ENCODE results near the gene CCDC81.
"Not testable (repeated sequence)": the region's sequence is repeated elsewhere in the genome, so short reads cannot be mapped to it uniquely, and the experiment has no call there.

CCDC81 gene

GRCh38 chr11:86427441-86427840 is 52.8 kb downstream of the CCDC81 start:
- peaks cover 0 to 3% of the 10 kb centered on the region in 2 donors for H3K36me3 ChIP-seq (replicated peaks in 1 of 2; ENCODE audit: control insufficient read depth in 2 of 2, insufficient read depth in 2 of 2, low read length in 2 of 2)

GRCh38 chr11:86431258-86431657 is 56.6 kb downstream of the CCDC81 start:
- no peak for DNase-seq (ENCODE audit: low spot score)
- Histone ChIP-seq H3K27me3 (ENCODE audit: control insufficient read depth in 3 of 3, insufficient read depth in 3 of 3, low read depth in 1 of 3, low read length in 3 of 3) (no peaks in the 10 kb centered on the region), H3K4me1 (ENCODE audit: control insufficient read depth in 2 of 2, insufficient read depth in 1 of 2, low read depth in 1 of 2, low read length in 2 of 2) (no peaks in the 10 kb centered on the region), H4K91ac (ENCODE audit: low read depth, low read length, poor library complexity) (no peak overlapping the region), H3K23ac (ENCODE audit: low read depth, low read length, poor library complexity) (no peak overlapping the region), H2BK15ac (ENCODE audit: low read length) (no peak overlapping the region), H3K18ac (ENCODE audit: low read length) (no peak overlapping the region), H3K4me3 (ENCODE audit: low read length in 2 of 2) (no peak overlapping the region), H3K9ac (ENCODE audit: low read depth, low read length, poor library complexity) (no peak overlapping the region), H3K27ac (replicated peaks; ENCODE audit: low read length) (no peak overlapping the region), H4K8ac (ENCODE audit: low read depth, low read length) (no peak overlapping the region), H3K4me2 (ENCODE audit: insufficient read depth, low read length, poor library complexity, severe bottlenecking) (no peak overlapping the region), H2AK5ac (ENCODE audit: low read depth, low read length) (no peak overlapping the region), H3K79me1 (ENCODE audit: low read depth, low read length) (no peaks in the 10 kb centered on the region), H2BK5ac (ENCODE audit: low read length) (no peak overlapping the region), H3K4ac (ENCODE audit: low read length) (no peak overlapping the region), H2BK120ac (ENCODE audit: low read depth, low read length) (no peak overlapping the region), H3K9me3 (replicated peaks in 1 of 2; ENCODE audit: control insufficient read depth in 2 of 2, insufficient read depth in 1 of 2, low read depth in 1 of 2, low read length in 2 of 2) (peaks cover 6 to 10% of the 10 kb centered on the region in 2 donors), H3K14ac (ENCODE audit: low read length) (no peak overlapping the region), H2BK12ac (ENCODE audit: low read length) (no peak overlapping the region), H3K36me3 (replicated peaks in 1 of 2; ENCODE audit: control insufficient read depth in 2 of 2, insufficient read depth in 2 of 2, low read length in 2 of 2) (peaks cover 0 to 5% of the 10 kb centered on the region in 2 donors), H2AFZ (ENCODE audit: low read length) (no peak overlapping the region)
- no CpG with 5 or more reads among the region's 37 CpGs for WGBS, 2 donors (ENCODE audit: extremely low coverage in 2 of 2, insufficient read length in 2 of 2, insufficient replicate concordance in 1 of 2)

More at GRCh38 chr11:86427441-86427840, 52.8 kb downstream of the CCDC81 start:
- no peak overlapping the region for H2AFZ ChIP-seq (ENCODE audit: low read length)
- no peak overlapping the region for H2BK120ac ChIP-seq (ENCODE audit: low read depth, low read length)
- H2BK15ac ChIP-seq (ENCODE audit: low read length), result no peak overlapping the region
- no peak overlapping the region for H4K91ac ChIP-seq (ENCODE audit: low read depth, low read length, poor library complexity)
- H3K18ac ChIP-seq (ENCODE audit: low read length), result no peak overlapping the region
- DNase-seq (ENCODE audit: low spot score), result no peak
- no peak overlapping the region for H2BK12ac ChIP-seq (ENCODE audit: low read length)
- no peak overlapping the region for H2BK5ac ChIP-seq (ENCODE audit: low read length)
- H3K27me3 ChIP-seq (ENCODE audit: control insufficient read depth in 3 of 3, insufficient read depth in 3 of 3, low read depth in 1 of 3, low read length in 3 of 3), result no peaks in the 10 kb centered on the region
- no peak overlapping the region for H4K8ac ChIP-seq (ENCODE audit: low read depth, low read length)
- no peaks in the 10 kb centered on the region for H3K4me1 ChIP-seq (ENCODE audit: control insufficient read depth in 2 of 2, insufficient read depth in 1 of 2, low read depth in 1 of 2, low read length in 2 of 2)
- no peak overlapping the region for H3K9ac ChIP-seq (ENCODE audit: low read depth, low read length, poor library complexity)
- no peak overlapping the region for H3K4me3 ChIP-seq (ENCODE audit: low read length in 2 of 2)
- H3K23ac ChIP-seq (ENCODE audit: low read depth, low read length, poor library complexity), result no peak overlapping the region
- H3K4ac ChIP-seq (ENCODE audit: low read length), result no peak overlapping the region
- H3K27ac ChIP-seq (replicated peaks; ENCODE audit: low read length), result no peak overlapping the region
- no peak overlapping the region for H3K14ac ChIP-seq (ENCODE audit: low read length)
- no peaks in the 10 kb centered on the region for H3K79me1 ChIP-seq (ENCODE audit: low read depth, low read length)
- H3K9me3 ChIP-seq (replicated peaks in 1 of 2; ENCODE audit: control insufficient read depth in 2 of 2, insufficient read depth in 1 of 2, low read depth in 1 of 2, low read length in 2 of 2), result peaks cover 6 to 10% of the 10 kb centered on the region in 2 donors
- no peak overlapping the region for H2AK5ac ChIP-seq (ENCODE audit: low read depth, low read length)
- H3K4me2 ChIP-seq (ENCODE audit: insufficient read depth, low read length, poor library complexity, severe bottlenecking), result no peak overlapping the region

GRCh38 chr11:86433361-86434095 is 58.8 kb downstream of the CCDC81 start:
- not testable (repeated sequence) for H3K4ac ChIP-seq (ENCODE audit: low read length); H3K9me3 ChIP-seq (replicated peaks in 1 of 2; ENCODE audit: control insufficient read depth in 2 of 2, insufficient read depth in 1 of 2, low read depth in 1 of 2, low read length in 2 of 2); H4K91ac ChIP-seq (ENCODE audit: low read depth, low read length, poor library complexity); H3K4me2 ChIP-seq (ENCODE audit: insufficient read depth, low read length, poor library complexity, severe bottlenecking); H3K4me3 ChIP-seq (ENCODE audit: low read length in 2 of 2); H3K23ac ChIP-seq (ENCODE audit: low read depth, low read length, poor library complexity); DNase-seq (ENCODE audit: low spot score); H3K36me3 ChIP-seq (replicated peaks in 1 of 2; ENCODE audit: control insufficient read depth in 2 of 2, insufficient read depth in 2 of 2, low read length in 2 of 2); H3K9ac ChIP-seq (ENCODE audit: low read depth, low read length, poor library complexity); H2AFZ ChIP-seq (ENCODE audit: low read length); H2BK12ac ChIP-seq (ENCODE audit: low read length); H4K8ac ChIP-seq (ENCODE audit: low read depth, low read length); H2BK120ac ChIP-seq (ENCODE audit: low read depth, low read length); H3K27ac ChIP-seq (replicated peaks; ENCODE audit: low read length); H3K27me3 ChIP-seq (ENCODE audit: control insufficient read depth in 3 of 3, insufficient read depth in 3 of 3, low read depth in 1 of 3, low read length in 3 of 3); H2BK5ac ChIP-seq (ENCODE audit: low read length); H3K14ac ChIP-seq (ENCODE audit: low read length); H2AK5ac ChIP-seq (ENCODE audit: low read depth, low read length); H2BK15ac ChIP-seq (ENCODE audit: low read length); H3K79me1 ChIP-seq (ENCODE audit: low read depth, low read length); H3K4me1 ChIP-seq (ENCODE audit: control insufficient read depth in 2 of 2, insufficient read depth in 1 of 2, low read depth in 1 of 2, low read length in 2 of 2); H3K18ac ChIP-seq (ENCODE audit: low read length)
- no CpG with 5 or more reads among the region's 38 CpGs for WGBS, 2 donors (ENCODE audit: extremely low coverage in 2 of 2, insufficient read length in 2 of 2, insufficient replicate concordance in 1 of 2)

GRCh38 chr11:86435711-86436110 is 61.0 kb downstream of the CCDC81 start:
- H3K4ac ChIP-seq (ENCODE audit: low read length), result no peak overlapping the region
- H3K79me1 ChIP-seq (ENCODE audit: low read depth, low read length), result no peaks in the 10 kb centered on the region
- H3K4me2 ChIP-seq (ENCODE audit: insufficient read depth, low read length, poor library complexity, severe bottlenecking), result no peak overlapping the region
- H3K14ac ChIP-seq (ENCODE audit: low read length), result no peak overlapping the region
- no peak overlapping the region for H3K18ac ChIP-seq (ENCODE audit: low read length)
- H3K4me1 ChIP-seq (ENCODE audit: control insufficient read depth in 2 of 2, insufficient read depth in 1 of 2, low read depth in 1 of 2, low read length in 2 of 2), result no peaks in the 10 kb centered on the region
- no peak for DNase-seq (ENCODE audit: low spot score)
- no CpG with 5 or more reads among the region's 2 CpGs for WGBS, 2 donors (ENCODE audit: extremely low coverage in 2 of 2, insufficient read length in 2 of 2, insufficient replicate concordance in 1 of 2)
- H2AFZ ChIP-seq (ENCODE audit: low read length), result no peak overlapping the region
- no peaks in the 10 kb centered on the region for H3K27me3 ChIP-seq (ENCODE audit: control insufficient read depth in 3 of 3, insufficient read depth in 3 of 3, low read depth in 1 of 3, low read length in 3 of 3)
- H2BK12ac ChIP-seq (ENCODE audit: low read length), result no peak overlapping the region
- no peak overlapping the region for H3K4me3 ChIP-seq (ENCODE audit: low read length in 2 of 2)
- H3K23ac ChIP-seq (ENCODE audit: low read depth, low read length, poor library complexity), result no peak overlapping the region
- peaks cover 0 to 10% of the 10 kb centered on the region in 2 donors for H3K36me3 ChIP-seq (replicated peaks in 1 of 2; ENCODE audit: control insufficient read depth in 2 of 2, insufficient read depth in 2 of 2, low read length in 2 of 2)
- no peak overlapping the region for H2AK5ac ChIP-seq (ENCODE audit: low read depth, low read length)
- no peak overlapping the region for H2BK120ac ChIP-seq (ENCODE audit: low read depth, low read length)
- no peak overlapping the region for H2BK15ac ChIP-seq (ENCODE audit: low read length)
- H3K9me3 ChIP-seq (replicated peaks in 1 of 2; ENCODE audit: control insufficient read depth in 2 of 2, insufficient read depth in 1 of 2, low read depth in 1 of 2, low read length in 2 of 2), result peaks cover 4 to 10% of the 10 kb centered on the region in 2 donors
- no peak overlapping the region for H2BK5ac ChIP-seq (ENCODE audit: low read length)
- H3K9ac ChIP-seq (ENCODE audit: low read depth, low read length, poor library complexity), result no peak overlapping the region
- no peak overlapping the region for H3K27ac ChIP-seq (replicated peaks; ENCODE audit: low read length)
- no peak overlapping the region for H4K8ac ChIP-seq (ENCODE audit: low read depth, low read length)
- no peak overlapping the region for H4K91ac ChIP-seq (ENCODE audit: low read depth, low read length, poor library complexity)
